SKM-1 treated with dmso at 0.1 percent for 144 hours (cell line): Measurements from ENCODE around the gene C1QTNF7.

Experiments used
- DNase-seq: peaks from one replicate; lab custom pipeline; 2025; ENCODE audit not compliant: unreplicated experiment; lab: John Stamatoyannopoulos, UW

Gene C1QTNF7

DNA sequence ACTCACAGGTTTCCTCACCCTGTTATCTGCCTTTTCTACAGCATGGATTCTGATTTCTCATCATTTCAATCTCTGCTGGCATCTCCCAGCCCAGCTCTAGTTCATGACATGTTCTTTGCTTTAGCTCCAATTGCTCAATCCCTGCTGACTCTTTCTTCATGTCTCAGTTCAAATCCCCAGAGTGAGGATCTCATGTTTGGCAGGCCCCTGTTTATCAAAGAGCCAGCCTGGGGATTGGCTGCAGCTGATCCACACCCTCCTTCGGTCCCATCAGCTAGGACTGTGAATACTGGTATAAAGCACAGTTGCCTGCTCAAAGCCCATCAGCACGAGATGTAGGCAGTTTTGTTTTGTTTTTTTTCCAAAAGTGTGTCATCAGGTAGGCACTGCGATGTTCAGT is 27.5 kb downstream of the C1QTNF7 start:
- no peak for DNase-seq

DNA sequence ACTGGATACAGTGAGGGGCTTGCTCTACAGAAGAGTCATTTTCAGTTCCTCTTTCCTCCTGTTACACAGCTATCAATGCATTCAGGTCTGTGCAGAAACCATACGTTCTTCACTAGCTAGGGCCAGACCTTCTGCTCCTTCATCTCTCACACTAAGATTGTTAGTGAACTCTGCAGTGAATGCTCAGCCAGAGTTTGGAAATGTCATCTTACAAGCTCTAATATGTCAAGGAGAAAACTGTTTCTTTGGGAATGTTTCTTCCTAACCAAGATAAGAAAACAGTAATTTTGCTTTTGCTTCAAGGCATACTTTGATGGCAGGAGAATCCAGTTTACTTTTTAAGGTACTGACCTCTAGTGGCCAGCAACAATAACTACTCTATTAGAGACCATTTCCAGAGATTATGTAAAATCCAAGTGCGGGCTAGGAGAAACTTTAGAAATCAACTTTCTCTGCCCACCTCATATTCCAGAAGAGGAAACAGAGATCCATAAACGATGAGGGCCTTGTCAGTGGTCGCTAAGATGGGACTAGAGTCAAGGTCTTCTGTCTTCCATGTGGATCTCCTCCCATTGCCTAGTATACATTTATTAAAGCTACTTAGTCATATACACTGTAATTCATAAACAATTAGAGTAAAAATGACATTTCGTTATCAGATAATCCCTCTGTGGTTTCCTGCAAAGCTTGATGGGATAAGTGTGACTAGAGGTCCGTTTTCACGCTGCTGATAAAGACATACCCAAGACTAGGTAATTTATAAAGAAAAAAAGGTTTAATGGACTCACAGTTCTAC is 29.8 kb downstream of the C1QTNF7 start:
- peak; percentile 75 for DNase-seq

DNA sequence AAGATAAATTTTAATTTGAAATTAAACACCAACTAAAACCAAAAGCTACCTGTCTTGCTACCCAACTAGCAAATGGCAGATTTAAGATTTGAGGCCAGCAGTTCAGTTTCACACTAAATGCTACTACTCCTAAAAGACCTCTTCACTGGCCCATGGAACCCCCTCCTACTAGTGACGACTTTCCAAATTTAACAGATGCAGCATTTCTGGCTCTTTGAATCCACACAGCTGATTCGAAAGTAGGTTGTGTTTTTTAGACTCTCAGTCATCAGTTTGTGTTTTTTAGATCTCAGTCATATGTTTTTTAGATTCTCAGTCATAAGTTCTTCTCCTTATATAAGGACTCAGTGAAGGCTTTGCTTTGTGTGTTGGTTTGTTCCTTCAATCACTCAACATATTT is 30.8 kb downstream of the C1QTNF7 start:
- no peak for DNase-seq

DNA sequence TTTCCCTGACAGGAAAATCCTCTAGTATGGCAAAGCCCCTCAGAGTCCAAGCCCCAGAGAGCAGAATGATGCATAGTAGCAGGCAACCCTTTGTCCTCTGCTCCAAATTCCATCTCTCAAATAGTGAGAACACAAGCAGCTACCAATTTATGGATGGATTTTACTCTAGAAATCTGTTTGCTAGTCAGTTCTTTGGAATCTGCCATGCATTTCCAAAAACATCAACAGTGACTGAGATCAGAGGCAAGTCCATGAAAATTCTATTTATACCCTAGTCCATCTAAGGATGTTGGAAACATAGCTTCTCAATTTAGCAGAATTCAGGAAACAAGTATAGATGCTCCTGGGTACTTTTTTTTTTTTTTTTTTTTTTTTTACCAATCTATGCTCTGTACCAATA is 31.9 kb downstream of the C1QTNF7 start:
- DNase-seq = no peak

DNA sequence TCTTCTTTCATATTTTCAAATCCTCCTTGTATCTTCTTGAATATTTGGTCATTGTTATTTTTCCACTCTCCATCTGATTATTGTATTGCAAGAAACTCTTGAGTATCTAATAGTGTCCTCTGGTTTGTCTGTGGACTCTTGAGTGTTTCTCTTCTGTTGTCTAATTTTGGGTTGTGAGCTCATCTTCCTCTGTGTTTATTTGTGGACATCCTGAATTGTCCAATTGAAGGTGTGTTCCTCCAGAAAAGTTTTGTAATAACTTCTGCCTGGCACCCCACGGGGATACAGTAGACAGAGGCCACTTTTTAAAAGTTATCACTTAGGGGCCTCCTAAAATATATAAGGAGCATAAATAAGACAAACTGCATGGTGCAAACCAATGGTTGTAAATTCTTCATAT is 38.8 kb downstream of the C1QTNF7 start:
- no peak for DNase-seq

DNA sequence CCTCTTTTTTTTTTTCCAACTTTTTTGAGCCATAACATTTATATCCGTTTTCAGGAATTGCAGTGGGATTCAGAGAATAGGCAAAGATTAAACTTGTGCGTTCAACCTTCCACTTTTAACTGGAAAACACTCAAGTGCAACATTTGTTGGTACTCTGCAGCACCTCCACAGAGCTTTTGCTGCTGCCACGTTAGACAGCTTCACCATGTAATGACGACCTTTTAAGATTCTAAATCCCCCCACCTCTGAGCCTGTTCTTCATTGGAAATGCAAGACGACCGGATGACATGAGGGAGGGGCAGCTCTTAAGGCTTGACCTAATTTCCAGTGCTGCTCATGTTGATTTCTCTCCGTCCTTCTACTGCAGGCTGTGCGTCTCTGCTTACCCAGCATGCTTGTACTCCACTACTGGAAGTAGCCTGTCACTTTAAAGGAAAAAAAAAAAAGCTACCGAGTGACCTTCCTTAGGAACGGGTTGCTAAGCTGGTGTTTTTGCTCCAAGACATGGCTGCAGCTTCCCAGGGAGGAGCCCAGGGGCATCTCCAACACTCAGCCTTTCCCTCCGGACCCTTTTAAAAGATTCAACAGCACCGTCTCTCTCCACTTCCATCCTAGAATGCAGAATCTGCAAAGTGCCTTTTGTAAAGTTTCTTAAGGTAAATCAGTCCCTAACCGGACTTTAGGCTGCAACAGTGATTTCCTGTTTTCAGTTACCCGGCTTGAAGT is 41.7 kb downstream of the C1QTNF7 start, which contains the start of gene CC2D2A:
Gene CC2D2A (plus strand): TSS at position 481 of the 726 bp plus-strand sequence. CDS start 6,051 bp downstream, outside the sequence.
- no peak for DNase-seq

DNA sequence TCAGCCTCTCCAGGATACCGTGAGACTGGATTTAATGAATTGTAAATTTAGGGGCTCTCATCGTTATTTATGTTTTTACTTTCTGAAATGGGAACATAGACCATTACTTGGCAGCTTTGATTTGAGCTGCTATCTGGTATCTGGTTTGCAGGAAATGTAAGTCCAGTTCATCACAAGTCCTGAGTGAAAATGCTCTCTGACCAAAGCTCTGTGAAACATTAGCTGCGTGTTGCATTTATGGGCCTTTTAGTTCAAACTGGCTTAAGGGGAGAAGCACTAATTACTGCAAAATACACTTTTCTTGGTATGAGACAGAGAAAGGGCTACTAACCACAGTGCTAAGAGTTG is 42.3 kb downstream of the C1QTNF7 start:
- no peak for DNase-seq

DNA sequence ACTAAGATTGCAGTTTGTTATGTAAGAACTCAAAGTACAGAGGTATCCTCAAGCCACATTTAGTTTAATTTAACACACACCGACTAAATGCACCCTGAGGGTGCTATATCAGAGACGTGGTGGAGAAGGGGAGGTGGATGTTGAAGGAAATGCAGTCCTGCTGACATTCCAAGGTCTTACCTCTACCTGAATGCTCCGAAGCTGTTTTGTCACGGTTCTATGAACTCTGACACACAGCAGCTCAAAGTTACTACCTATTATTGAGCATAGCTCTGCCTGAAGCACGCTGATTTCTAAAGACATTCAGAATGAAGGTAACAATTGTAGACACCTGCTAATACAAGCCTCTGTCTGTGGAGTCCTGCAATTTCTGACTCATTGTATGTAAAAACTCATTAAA is 48.6 kb downstream of the C1QTNF7 start:
- no peak for DNase-seq

DNA sequence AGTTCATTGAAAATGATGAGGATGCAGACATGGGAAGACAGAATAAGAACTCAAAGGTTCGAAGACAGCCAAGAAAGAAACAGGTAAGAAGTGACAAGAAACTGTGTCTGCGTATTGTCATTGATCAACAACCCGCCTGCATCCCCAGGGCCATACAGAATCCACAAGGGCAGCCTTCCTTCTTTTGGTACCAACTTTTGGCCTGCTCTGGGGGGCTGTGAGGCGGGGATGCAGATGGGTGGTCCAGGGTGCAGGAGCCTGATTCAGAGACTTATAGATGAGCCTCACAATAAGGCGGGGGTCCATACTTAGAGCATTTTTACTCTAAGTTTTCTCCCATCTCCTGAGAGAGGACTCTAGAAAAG is 50.9 kb downstream of the C1QTNF7 start:
- no peak for DNase-seq

DNA sequence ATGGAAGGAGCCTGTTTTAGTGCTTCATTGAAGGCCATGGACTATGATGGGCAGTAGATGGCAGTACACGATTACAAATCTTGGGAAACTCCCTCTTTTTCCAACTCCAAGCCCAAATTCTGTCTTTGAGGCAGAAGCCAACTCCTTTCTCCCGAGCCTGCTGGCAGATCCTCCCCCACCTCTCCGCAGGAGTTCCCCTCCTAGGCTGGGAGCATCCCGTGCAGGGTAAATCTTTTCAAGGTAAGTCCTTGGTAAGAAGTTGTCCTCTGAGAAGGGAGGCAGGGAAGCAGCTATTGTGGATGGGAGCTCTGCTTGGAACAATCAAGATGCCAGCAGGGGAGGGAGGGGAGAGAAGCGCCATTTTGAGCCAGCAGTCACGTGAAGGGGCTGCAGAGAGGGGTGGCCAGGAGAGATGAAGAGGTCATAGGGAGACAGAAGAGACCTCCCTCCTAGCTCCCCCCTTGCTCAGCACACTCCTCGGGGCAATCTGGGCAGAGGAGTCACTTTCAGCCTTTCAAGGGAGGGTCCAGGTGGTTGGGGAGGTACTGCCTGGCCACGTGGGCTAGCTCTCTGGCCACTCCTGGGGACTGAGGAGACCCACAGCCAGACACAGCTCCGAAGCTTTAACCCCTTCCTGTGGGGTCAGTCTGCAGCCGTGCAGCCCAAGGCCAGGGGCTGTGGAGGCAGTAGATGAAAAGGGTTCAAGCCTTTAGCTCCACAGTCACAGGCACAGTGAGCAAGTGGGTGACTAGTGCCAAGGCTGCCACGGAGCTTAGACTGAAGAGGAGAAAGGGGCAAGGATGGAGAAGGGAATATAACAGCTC is 51.5 kb downstream of the C1QTNF7 start:
- peak; percentile 15 for DNase-seq

DNA sequence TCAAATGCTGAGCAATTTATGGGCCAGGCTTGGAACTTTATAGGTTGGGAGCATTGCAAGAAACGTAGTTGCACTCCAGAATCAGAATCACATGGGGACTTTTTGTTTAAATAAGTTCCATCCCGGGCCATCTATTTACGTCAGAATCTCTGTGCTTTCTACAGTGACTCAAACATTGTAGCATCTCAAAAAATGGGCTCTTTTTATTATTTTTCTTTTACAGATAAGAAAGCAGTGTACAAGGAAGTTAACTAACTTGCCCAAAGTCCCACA is 52.0 kb downstream of the C1QTNF7 start:
- no peak for DNase-seq

DNA sequence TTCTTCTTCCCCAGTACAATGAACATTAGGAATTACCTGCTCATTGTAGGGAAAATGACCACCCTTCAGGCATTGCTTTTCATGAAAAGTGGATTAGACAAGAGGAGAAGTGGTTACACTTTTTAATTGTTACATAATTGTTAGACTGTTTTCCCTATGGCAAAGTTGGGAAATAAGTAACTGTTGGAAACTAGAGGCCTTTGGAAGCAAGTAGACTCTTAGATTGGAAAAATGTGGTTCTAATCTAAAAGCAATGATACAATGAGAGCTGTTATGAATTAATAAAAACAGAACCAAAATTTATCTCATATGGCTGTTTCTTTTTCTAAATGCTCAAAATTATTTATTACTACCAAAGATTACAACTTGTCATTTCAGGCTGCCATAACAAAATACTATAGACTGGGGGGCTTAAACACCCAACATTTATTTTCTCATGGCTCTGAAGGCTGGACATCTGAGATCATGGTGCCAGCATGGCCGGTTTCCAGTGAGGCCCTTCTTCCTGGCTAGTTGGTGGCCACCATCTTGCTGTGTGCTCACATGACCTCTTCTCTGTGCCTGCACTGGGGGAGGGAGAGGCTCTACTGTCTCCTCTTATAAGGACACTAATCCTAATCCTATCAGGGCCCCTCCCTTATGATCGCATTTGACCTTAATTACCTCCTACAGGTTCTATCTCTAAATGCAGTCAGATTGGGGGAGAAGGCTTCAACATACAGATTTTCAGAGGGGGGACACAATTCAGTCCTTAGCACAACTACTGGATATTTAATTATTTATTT is 54.3 kb downstream of the C1QTNF7 start:
- DNase-seq = no peak

DNA sequence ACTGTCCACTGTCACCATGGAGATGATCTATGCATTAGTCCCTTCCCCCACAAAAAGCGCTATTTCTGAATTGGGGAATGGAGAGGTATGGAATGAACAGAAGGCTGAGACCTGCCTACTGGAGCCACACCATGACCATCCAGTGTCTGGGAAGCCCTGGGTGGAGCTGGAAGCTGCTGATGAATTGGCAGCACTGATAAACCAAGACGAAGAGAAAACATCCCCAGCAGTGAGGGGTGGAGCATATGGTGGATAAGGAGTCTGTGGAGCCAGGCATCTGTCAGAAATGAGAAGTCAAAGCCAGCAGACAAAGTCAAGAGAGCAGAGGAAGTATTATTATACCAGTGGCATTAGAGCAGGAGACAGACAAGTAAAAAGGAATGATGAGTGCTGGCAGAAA is 55.0 kb downstream of the C1QTNF7 start:
- no peak for DNase-seq

DNA sequence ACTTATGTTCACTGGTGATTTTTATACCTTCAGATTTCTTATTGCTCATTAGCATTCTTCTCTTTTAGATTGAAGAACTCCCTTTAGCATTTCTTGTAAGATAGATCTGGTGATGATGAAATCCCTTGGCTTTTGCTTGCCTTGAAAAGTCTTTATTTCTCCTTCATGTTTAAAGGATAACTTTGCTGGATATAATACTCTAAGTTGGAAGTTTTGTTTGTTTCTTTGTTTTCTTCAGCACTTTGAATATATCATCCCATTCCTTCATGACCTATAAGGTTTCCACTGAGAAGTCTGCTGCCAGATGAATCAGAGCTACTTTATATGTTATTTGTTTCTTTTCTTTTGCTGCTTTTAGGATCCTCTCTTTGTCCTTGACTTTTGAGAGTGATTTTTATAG is 60.3 kb downstream of the C1QTNF7 start:
- DNase-seq = no peak

DNA sequence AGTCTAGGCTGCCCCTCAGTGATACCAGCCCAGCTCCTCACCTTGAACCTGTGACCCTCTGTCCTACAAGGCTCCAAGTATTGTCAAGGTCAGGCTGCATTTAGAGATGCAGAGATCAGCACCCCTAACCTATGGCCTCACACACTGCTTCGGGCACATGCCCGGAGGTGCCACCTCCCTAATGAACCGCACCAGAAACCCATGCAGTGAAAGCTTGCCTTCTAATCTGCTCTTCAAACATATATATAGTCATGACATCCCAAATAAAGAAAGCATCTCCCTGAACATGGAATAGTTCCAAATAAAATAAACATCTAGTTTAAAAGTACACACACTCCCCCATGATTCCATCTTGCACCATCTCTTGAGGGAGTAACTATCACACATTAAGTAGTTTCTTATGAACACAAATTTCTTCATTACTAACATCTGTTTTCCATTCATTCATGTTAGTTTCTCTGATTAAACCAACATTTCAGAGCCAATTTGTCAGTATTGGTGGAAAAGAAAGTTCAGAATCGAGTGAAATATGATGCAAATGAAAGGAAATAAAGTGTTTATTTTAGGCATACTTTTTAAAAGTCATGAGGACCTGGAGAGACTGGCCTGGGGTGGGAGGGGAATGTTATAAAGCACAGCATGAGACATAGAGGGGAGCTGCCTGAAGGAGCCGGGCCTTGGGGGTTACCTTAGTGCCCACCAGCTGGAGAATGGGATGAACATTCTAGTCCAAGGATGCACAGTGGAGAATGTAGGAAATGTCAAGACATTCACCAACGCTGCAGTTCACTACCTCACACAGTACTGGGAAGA is 61.0 kb downstream of the C1QTNF7 start:
- no peak for DNase-seq

DNA sequence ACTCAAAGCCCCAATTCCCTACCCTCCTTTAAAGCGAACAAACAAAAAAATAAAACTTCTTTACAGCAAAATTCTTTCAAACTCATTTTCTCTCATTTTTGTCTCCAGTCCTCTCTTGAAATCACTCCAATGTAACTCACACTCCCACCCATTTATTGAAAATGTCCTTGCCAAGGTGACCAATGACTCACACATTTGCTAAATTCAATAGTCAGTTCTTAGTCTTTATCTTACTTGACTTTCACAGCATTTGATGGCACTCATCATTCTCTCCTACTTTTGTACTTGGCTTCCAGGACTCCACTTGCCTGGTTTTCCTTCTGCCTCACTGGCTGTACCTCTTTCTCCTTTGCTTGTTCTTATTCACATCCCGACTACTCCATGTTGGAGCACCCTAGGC is 61.7 kb downstream of the C1QTNF7 start:
- no peak for DNase-seq

DNA sequence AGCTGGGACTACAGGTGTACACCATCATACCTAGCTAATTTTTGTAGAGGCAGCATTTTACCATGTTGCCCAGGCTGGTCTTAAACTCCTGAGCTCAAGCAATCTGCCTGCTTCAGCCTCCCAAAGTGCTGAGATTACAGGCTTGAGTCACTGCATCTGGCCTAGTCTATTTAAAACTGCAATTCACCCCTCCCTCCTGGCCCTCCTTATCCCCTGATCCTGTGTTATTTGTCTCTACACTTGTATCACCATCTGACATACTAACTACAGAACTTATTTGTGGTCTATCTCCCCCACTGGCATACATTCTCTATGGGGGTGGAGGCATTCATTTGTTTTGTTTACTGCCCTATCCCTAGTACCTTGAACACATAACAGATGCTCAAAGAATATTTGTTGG is 65.6 kb downstream of the C1QTNF7 start:
- DNase-seq = no peak

DNA sequence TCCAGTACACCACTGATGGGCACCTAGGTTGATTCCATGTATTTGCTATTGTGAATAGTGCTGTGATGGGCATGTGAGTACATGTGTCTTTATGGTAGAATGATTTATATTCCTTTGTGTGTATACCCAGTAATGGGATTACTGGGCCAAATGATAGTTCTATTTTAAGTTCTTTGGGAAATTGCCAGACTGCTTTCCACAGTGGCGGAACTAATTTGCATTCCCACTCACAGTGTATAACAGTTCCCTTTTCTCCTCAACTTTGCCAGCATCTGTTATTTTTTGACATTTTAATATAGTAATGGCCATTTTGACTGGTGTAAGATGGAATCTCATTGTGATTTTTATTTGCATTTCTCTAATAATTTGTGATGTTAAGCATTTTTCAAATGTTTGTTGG is 67.8 kb downstream of the C1QTNF7 start:
- DNase-seq = no peak
